NB4 (cell line): Measurements from ENCODE around the gene C2CD3.

Source experiments
- CTCF ChIP-seq: IDR thresholded peaks from one replicate; pipeline ENCODE4 v1.5.1; 2012; ENCODE audit warnings: low read depth, low read length
- POLR2A ChIP-seq: IDR thresholded peaks from 2 replicates; pipeline ENCODE4 v1.6.1; 2011; ENCODE audit warnings: mild to moderate bottlenecking; ENCODE audit not compliant: insufficient read length; ENCODE audit errors: extremely low read depth

GRCh38 chr11:74009675-74010305 is 161.0 kb downstream of the C2CD3 start:
- TF ChIP-seq CTCF (no peak), POLR2A (no peak)
